HG02870 (cell line): ENCODE data around the gene RNPEPL1.

Source experiments
- ATAC-seq: cut with Tn5 transposase; IDR thresholded peaks from one replicate; pipeline ENCODE4 v1.9.1; 2021; ENCODE audit warnings: mild to moderate bottlenecking, moderate library complexity; ENCODE audit not compliant: unreplicated experiment

Gene RNPEPL1

DNA sequence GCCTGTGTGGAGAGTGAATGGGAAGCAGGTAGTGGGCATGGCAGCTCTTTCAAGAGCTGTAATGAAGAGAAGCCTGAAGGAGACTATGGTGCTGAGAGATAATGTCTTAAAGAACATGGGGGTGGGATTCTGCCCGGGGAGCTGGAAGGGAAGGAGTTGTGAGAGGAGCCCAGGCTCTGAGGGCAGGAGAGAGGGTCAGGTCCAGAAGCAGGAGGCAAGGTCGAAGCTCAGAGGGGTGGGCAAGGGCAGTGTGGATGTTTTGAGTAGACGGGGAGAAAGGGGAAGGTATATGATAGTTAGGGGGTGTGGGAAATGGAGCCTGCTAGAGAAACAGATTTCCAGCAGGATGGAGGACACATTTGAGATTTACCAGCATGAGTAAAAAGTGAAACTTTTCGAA is 20.4 kb downstream of the RNPEPL1 start:
- no peak for ATAC-seq

- ATAC-seq = no peak
These were observed 21.1 kb downstream of the RNPEPL1 start for GRCh38 chr2:240589375-240589774.

- ATAC-seq = no peak
These were observed 21.7 kb downstream of the RNPEPL1 start for GRCh38 chr2:240589850-240590525.

DNA sequence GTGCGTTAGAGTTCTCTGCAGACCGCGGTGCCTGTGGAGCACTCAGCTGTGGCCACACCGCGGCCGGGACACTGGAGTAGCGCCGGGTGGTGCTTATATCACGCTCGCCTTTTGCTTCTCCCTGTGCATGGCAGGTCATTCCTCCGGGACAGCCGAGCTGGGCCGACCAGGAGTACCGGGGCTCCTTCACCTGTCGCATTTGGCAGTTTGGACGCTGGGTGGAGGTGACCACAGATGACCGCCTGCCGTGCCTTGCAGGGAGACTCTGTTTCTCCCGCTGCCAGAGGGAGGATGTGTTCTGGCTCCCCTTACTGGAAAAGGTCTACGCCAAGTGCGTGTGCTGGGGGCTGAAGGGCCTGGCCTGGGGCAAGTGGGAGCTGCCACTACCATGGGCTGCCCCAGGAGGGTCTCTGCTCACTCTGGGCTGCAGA is 22.4 kb downstream of the RNPEPL1 start:
- ATAC-seq = no peak

- ATAC-seq = no peak
These were observed 22.9 kb downstream of the RNPEPL1 start for GRCh38 chr2:240591226-240591625.

DNA sequence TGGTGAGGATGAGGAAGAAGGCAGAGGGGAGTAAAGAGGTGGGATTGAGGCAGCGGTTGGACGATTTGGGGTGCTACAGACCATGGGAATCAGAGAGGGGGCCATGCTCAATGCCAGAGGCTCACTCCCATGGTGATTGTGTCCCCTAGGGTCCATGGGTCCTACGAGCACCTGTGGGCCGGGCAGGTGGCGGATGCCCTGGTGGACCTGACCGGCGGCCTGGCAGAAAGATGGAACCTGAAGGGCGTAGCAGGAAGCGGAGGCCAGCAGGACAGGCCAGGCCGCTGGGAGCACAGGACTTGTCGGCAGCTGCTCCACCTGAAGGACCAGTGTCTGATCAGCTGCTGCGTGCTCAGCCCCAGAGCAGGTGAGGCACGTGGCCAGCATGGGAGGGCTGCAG is 23.5 kb downstream of the RNPEPL1 start:
- ATAC-seq = no peak

DNA sequence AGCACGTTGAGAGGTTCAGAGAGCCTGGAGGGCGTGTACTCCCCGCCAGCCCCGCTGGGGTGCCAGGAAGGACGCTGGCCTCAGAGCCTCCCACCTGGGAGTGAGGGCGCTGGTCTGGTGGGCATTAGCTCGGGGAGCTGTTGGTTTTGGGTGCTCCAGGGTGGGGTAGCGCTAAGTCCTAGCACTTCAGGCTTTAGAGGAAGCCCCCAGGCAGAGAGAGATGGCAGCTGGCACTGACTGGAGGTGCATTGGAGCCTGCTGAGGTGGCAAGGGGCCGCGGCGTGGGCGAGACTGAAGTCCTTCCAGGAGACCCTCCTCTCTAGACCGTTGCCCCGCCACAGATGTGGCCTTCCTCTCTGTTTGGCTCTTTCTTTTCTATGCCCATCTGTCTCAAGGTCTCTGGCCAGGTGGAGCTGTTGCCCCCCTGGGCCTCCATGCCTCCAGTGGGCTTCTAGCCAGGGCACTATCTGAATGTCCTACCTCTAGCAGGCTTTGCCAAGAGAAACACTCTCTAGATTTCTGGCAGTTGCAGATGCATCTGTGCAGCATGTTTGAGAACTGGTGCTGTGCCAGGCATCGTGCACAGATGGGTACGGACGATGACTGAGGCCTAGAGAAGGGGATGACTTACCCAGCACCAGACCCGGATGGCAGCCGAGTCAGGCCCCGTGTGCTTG is 24.9 kb downstream of the RNPEPL1 start:
- no peak for ATAC-seq

GRCh38 chr2:240593703-240594451 is 25.6 kb downstream of the RNPEPL1 start:
- no peak for ATAC-seq

- ATAC-seq = no peak
These were observed 26.5 kb downstream of the RNPEPL1 start for GRCh38 chr2:240594511-240595380.

DNA sequence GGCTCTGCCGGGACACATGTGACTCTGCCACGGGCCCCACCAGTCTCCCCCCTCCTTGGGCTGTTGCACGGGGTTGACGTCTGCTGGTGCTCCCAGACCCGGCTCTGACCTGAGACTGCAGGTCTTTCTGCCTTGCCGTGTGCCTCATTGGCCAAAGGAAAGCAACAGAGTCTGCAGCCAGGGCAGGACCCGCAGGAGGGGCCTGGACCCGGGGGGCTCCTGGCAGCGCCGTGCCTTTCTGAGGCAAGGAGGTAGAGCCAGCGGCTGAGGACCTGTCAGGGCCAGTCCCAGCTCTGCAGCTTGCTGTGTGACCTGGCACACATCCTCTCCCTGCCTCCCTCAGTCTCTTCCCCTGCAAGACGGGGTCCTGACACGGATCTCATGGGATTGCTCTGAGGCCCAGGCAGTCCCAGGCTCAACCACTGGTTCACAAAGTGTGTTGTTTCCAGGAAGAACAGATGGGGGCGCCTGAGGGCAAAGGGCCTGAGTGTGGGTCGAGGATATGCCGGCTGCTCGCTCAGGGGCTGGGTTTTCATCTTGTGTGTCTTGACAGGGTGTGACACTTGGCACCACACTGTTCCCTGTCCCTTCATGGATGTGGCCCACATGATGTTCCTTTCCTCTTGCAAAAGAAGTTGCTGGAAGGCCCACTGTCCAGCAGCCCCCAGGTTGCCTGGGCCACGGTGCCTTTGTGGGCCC is 27.2 kb downstream of the RNPEPL1 start:
- ATAC-seq = no peak

DNA sequence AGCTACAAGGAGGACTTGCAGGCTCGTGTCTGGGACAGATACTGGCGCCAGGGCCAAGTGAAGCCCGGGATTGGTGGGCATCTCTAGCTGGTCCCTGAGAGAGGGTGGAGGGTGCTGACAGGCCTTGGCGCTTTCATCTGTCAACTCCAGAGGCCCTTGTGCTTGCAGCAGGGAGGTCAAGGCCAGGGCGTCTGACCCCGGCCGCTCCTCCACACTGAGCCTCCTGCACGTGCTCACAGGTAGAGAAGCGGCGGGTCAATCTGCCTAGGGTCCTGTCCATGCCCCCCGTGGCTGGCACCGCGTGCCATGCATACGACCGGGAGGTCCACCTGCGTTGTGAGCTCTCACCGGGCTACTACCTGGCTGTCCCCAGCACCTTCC is 27.8 kb downstream of the RNPEPL1 start:
- ATAC-seq = no peak

DNA sequence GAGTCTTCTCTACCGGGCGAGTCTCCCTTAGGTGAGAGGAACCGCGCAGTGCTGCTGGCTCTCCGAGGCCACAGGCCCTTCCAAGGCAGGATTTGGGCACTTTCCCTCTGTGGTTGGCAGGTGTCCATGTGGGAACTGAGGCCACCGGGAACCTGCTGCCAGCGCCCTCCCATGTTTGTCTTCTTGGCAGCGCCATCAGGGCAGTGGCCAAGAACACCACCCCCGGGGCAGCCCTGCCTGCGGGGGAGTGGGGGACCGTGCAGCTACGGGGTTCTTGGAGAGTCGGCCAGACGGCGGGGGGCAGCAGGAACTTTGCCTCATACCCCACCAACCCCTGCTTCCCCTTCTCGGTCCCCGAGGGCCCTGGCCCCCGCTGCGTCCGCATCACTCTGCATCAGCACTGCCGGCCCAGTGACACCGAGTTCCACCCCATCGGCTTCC is 28.2 kb downstream of the RNPEPL1 start:
- no peak for ATAC-seq

DNA sequence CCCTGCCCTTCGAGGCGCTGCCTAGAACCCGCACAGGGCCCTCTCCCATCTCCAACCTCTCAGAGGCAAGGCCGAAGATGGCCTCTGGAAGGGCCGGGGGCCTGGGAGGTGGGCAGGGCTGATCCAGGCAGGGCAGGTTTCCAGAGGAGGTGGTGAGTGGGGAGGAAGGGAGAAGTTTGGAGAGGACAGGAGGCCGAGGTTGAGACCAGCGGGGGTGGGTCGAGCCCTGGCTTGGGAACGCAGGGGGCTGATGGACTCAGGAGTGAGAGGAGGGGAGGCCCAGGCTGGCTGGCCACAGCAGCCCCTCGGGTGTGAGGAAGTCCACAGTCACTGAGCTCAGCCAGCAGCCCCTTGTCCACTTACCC is 28.8 kb downstream of the RNPEPL1 start:
- ATAC-seq = no peak

DNA sequence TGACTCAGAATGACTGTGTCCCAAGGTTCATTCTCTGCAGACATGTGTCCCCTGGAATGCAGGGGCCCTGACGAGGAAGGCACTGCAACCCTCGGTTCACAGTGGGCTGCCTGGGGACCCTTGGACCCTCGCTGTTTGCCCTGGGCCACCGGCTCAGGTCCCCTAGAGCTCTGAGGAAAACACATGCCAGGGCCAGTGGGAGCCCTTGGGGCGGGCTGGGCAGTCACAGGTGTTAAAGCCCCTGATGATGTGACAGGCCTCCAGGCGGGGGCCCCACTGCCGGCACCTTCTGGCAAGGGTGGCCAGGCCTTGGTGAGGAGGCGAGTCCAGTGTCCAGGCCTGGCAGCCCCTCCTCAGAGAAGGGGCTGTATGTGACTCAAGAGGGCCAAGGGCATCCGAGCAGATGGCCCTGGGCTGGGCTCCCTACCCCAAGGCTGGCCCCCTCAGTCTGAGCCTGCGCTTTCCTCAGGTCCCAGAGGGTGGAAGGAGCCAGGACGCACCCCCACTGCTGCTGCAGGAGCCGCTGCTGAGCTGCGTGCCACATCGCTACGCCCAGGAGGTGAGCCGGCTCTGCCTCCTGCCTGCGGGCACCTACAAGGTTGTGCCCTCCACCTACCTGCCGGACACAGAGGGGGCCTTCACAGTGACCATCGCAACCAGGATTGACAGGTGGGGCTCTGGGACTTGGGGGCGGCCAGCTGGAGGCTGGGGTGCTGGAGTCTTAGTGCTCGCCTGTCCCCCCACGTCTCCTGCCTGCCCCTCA is 29.3 kb downstream of the RNPEPL1 start:
- no peak for ATAC-seq

GRCh38 chr2:240598311-240598911 is 30.1 kb downstream of the RNPEPL1 start:
- no peak for ATAC-seq

- ATAC-seq = no peak
These were observed 30.9 kb downstream of the RNPEPL1 start for GRCh38 chr2:240599141-240599583.

DNA sequence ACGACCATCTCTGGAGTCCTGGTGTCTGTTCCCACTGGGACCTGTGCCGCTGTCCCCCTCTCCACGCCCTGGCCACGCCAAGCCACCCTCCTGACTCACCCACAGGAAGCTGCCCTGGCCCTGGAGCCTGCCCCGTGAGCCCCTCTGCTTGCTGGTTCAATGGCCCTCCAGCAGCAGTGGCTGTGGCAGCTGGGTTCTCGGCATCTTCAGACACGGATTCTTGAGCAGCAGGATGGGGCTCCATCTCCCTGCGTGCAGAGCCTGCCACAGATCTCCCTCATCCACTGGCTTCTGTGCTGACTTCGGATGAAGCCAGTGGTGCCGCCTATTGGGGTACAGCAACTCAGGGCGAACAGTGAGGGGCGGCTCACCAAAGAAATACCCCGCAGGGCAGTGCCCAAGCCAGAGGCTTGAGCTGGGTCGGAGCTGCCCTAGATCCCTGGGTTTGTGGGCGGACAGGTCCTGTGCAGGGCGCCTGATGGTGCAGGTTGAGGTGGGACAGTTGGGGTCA is 32.2 kb downstream of the RNPEPL1 start:
- no peak for ATAC-seq

GRCh38 chr2:240601061-240601830 is 33.0 kb downstream of the RNPEPL1 start:
- ATAC-seq = no peak
